NCI-H345 treated with DMSO at 0.1 percent for 48 hours (cell line): ENCODE measurements around the gene DYSF.
"Not testable (repeated sequence)": the region's sequence is repeated elsewhere in the genome, so short reads cannot be mapped to it uniquely, and the experiment has no call there.

Experiments used
- DNase-seq: peaks from one replicate; lab custom pipeline; 2025; ENCODE audit not compliant: unreplicated experiment; lab: John Stamatoyannopoulos, UW

Gene DYSF

GRCh38 chr2:71453404-71454220 is at the start of gene DYSF:
TSS of gene DYSF (plus strand) at chr2:71453561.
- no peak for DNase-seq

- DNase-seq, result no peak
Measured at GRCh38 chr2:71409611-71410010, 43.8 kb upstream of the DYSF start.

- no peak for DNase-seq
Measured at GRCh38 chr2:71410696-71411095, 42.7 kb upstream of the DYSF start.

- not testable (repeated sequence) for DNase-seq
Measured at GRCh38 chr2:71416866-71417265, 36.5 kb upstream of the DYSF start.

- DNase-seq, result no peak
Measured at GRCh38 chr2:71417300-71418202, 35.8 kb upstream of the DYSF start.

GRCh38 chr2:71419145-71419544 is 34.2 kb upstream of the DYSF start:
- DNase-seq, result no peak

GRCh38 chr2:71419976-71420375 is 33.4 kb upstream of the DYSF start:
- DNase-seq, result no peak

- DNase-seq, result no peak
Measured at GRCh38 chr2:71422786-71423185, 30.6 kb upstream of the DYSF start.

GRCh38 chr2:71423817-71424420 is 29.4 kb upstream of the DYSF start:
- no peak for DNase-seq

- DNase-seq, result no peak
Measured at GRCh38 chr2:71426721-71427120, 26.6 kb upstream of the DYSF start.

- DNase-seq, result no peak
Measured at GRCh38 chr2:71428472-71429383, 24.6 kb upstream of the DYSF start.

- DNase-seq, result not testable (repeated sequence)
Measured at GRCh38 chr2:71445142-71445541, 8.2 kb upstream of the DYSF start.

- no peak for DNase-seq
Measured at GRCh38 chr2:71446505-71446904, 6.9 kb upstream of the DYSF start.

- no peak for DNase-seq
Measured at GRCh38 chr2:71449343-71449742, 4.0 kb upstream of the DYSF start.

- DNase-seq, result no peak
Measured at GRCh38 chr2:71451705-71452104, 1.7 kb upstream of the DYSF start.

- DNase-seq, result peak; percentile 23
Measured at GRCh38 chr2:71452565-71452964, 796 bp upstream of the DYSF start.

- DNase-seq, result no peak
Measured at GRCh38 chr2:71454221-71455010, 1.1 kb downstream of the DYSF start.

- DNase-seq, result no peak
Measured at GRCh38 chr2:71455011-71455740, 1.8 kb downstream of the DYSF start.
